HG03064 (cell line): Measurements from ENCODE around the gene CLCA4.

ENCODE experiments used
- ATAC-seq: cut with Tn5 transposase; IDR thresholded peaks from one replicate; pipeline ENCODE4 v1.9.1; 2021; ENCODE audit warnings: low read depth; ENCODE audit not compliant: unreplicated experiment

Gene CLCA4

GRCh38 chr1:86527306-86527705 is 19.6 kb upstream of the CLCA4 start:
- no peak for ATAC-seq

DNA sequence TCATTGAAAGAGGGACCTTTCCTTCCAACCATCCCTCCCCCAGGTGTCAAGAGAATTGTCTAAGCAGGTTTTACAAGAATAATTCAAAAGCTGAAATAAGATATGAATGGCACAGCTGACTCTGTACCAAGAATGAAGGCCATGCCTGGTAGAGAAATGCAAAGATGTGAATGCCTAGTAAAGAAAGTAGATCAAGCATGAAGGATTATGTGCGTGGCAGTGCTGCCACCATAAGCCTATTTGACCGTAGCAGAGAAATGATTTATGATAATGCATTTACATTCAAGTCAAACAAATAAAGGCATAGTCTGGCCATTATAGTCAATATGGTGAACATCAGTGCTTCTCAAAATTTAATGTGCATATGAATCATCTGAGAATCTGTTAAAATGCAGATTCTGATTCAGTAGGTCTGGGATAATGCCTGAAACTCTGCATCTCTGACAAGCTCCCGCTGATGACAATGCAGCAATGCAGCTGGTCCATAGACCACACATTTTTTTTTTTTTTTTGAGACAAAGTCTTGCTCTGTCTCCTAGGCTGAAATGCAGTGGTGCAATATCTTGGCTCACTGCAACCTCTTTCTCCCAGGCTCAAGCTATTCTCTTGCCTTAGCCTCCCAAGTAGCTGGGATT is 16.6 kb upstream of the CLCA4 start:
- no peak for ATAC-seq

- ATAC-seq: no peak
Measured at GRCh38 chr1:86537928-86538695, 8.8 kb upstream of the CLCA4 start.

DNA sequence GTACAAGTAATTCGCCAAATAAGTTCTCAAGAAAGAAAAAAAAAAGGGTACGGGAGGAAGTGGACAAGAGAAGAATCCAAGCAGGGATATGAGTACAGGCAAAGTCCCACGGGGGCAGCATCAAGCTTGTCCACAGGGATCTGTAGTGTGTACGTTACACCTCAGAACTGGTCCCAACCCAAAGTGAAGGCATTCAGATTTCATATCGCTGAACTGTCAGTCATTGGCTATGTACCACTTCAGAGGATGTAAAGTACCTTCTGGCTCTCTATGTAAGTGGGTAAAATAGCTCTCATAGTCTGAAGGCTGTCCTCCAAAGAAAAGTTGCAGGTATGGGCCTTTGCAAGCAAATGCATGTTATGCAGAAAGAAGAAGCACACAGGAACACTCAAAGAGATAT is 8.1 kb upstream of the CLCA4 start:
- no peak for ATAC-seq

DNA sequence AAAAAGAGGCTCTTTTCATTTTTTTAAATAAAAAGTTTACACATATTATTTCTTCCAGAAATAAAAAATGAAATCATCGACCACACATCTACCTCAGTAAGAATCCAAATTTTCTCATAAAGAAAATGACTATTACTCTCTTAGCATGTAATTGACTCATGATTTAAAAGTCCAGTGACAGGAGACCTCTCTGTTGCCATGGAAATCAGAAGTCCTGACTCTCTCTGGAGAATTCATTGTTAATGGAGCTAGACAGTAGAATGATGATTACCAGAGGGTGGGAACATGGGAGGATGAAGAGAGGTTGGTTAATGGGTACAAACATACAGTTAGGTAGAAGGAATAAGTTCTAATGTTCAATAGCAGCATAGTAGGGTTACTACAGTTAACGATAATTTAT is 5.0 kb upstream of the CLCA4 start:
- ATAC-seq: no peak

DNA sequence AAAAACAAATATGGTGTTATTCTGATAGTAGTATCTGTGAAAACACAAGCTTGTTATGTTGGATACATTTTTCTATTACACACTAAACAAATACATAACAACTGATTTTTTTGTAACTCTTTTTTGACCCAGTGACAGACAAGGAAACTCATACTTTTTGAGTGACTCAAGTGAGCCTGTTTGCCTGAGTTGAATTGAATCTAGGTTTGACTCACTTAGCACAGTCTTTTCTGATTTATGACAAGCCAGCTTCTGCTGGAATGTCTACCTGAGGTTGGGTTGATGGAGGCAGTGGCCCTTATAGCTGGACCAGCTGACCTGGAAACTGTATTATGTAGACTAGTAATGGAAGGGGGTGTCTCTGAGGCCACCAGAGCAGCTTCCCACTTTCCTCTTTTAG is 4.2 kb upstream of the CLCA4 start:
- ATAC-seq: no peak

GRCh38 chr1:86548839-86549238 is 2.0 kb downstream of the CLCA4 start:
- ATAC-seq: no peak

- ATAC-seq: no peak
Measured at GRCh38 chr1:86551305-86551704, 4.4 kb downstream of the CLCA4 start.

DNA sequence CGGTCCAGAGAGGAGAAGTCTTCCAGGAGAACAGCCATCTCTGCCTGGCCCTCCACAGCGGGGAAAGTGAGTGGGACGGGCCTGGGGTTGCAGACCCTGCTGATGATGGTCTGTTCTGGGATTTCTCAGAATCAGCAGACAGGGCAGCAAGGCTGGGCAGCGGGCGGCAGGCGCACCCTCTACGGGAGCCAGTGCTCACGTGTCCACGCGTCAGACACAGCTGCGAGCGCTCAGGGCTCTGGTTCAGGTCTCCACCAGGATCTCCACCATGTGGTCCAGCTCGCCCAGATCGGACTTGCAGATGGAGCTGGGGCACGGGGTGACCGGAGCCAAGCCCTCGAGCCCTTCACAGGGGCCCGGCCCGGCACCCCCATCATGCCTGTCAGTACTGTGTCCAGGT is 5.5 kb downstream of the CLCA4 start:
- ATAC-seq: no peak

GRCh38 chr1:86557739-86558138 is 10.9 kb downstream of the CLCA4 start:
- ATAC-seq: no peak

DNA sequence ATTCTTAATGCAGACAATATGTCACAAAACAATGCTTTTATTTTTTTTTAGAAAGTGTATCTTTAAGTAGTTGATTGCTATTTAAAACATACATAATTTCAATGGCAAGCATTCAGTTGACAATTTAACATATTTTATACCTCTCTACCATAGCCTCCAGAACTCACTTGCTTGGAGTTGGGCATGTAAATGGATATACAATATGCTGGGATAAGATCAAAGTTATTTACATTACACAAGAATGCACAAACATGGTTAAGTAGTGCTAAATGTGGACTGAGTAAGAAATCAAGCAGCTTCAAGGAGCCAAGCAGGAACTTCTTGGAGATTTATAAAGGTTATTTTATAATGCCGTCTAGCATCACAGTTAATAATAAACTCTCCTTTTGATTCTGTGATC is 17.0 kb downstream of the CLCA4 start:
- no peak for ATAC-seq

DNA sequence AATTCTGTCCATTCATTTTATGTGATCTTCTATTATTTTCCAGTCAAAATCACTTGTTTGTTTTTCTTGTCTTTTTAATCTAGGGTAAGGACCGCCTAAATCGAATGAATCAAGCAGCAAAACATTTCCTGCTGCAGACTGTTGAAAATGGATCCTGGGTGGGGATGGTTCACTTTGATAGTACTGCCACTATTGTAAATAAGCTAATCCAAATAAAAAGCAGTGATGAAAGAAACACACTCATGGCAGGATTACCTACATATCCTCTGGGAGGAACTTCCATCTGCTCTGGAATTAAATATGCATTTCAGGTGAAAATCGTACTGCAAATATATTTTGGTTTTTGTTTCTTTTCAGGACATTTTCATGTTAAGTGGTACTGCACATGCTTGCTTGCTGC is 20.5 kb downstream of the CLCA4 start:
- no peak for ATAC-seq

DNA sequence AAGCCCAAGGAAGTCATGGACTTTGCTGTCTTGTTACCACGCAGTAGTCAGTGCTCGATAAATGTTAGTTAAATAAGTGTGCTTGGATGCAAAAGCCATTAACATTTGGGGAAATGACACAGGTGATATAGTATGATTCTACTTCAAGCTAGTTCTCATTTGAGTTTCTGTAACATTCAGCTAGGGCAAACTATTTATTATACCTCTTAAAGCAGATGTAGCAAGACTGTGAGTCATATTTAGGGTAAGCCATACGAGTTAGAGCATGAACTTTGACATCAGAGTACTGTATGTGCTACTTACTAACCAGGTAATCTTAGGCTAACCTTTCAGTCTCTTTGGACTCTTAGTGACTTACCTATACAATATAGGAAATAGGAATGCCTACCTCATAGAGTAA is 21.0 kb downstream of the CLCA4 start:
- no peak for ATAC-seq

DNA sequence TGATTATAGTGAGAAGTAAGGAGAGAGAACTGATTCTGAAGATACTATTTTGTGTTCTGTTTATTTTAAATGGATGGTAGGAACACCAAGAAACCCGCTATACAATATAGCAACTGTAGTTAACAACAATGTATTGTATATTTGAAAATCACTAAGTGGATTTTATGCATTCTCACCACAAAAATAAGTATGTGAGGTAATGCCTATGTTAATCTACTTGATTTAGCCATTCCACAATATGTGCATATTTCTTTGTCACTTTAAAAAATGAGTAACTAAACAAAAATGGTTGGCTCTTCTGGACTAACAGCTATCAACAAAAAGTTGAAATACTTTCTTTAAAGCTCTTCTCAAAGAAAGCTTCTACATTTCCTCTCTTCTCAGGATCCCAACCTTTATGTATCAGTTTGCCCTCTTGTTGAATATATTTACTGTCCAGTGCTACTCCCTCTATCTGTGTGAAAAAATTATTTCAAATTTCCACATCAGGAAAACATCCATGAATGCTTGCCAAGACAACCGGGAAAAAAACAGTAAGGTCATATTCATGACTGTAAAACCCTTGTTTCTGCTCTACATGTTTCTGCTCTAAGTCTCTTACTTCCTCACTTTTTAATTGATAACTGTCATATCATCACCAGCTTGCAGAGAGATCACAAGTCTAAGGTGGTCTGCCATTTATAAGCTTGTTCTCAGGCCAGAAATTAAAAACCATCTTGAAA is 27.0 kb downstream of the CLCA4 start:
- no peak for ATAC-seq

DNA sequence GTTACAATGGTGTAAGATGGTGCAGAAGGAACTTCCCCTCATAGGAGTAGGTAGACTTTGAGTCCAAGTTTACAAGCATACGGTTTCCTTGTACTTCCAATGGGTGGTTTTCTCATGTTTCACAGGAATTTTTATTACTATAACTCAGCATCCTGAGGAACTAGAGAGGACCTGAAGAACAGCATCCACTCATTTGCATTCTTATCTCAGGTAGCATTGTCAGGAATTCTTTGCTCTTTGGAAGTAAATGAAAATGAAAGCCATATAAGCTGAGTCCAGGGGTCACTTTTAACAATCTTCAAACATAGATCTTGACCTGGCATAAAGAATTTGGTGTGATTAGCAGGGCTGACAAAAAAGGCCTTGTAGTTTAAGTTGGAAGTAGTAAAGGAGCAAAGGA is 34.4 kb downstream of the CLCA4 start:
- ATAC-seq: no peak

GRCh38 chr1:86582161-86582560 is 35.3 kb downstream of the CLCA4 start:
- no peak for ATAC-seq

DNA sequence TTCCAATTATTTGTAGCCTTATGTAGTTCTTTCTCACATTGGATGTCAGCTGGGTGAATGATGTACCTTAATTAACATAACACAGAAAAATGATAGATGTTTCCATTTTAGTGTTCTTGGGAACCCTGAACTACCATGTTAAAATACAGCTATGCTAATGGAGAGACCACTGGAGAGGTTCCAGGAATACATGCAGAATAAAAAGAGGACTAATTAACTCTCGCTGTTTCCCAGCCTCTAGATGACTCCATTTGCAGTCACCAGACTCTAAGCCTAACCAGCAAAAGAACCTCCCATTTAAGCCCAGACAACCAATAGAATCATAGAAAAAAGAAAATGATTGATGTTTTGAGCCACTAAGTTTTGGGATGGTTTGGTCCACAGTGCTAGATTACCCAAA is 36.2 kb downstream of the CLCA4 start:
- no peak for ATAC-seq

DNA sequence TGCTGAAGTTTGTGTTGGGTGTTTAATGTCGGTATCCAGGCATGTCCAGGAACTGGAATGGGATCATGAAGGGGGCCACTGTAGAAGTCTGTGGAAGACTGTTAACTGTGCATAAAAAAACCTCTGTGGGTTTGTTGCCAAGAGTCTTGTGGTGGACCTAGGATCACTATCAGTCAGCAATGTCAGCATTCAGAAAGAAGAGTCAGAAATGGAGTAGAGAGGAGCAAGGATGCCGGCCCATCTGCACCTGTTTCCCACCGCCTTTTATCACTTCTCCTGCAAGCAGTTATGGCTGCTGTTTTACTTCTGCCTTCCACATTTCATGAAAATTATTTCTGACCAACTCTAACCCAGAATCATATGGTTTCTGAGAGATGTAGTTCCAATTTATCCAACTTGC is 36.7 kb downstream of the CLCA4 start:
- ATAC-seq: no peak

- no peak for ATAC-seq
Measured at GRCh38 chr1:86594284-86594770, 47.4 kb downstream of the CLCA4 start.

DNA sequence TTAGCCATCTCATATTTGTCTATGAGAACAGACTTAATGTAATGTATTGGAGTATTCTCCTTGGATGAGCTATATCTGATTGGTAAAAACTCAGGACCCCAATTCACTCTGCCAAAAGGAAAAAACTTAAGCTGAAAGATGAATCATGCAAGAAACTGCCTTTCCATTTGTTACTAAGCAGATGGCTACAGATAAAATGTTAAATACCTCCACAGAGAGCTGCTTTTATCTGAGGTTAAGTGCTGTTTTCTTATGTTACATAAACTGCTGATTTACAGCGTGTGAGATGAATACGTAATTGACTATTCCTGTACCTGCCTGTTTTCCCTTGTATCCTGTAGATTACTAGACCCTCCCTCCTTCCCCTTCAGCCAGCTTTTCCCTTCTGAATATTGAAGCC is 49.3 kb downstream of the CLCA4 start:
- ATAC-seq: no peak

GRCh38 chr1:86596741-86597290 is 49.9 kb downstream of the CLCA4 start:
- ATAC-seq: no peak
